Stimulated activated CD8-positive, alpha-beta memory T cell treated with anti-CD3 and anti-CD28 coated beads, Interleukin-12 subunit alpha, Interleukin-12 subunit beta, amount 100 ng/mL, for 1 hour (primary cell): Measurements from ENCODE around the gene CALCB.

Experiments used
- DNase-seq: peaks from one replicate; pipeline ENCODE4 v3.0.0-alpha.2; 2020; ENCODE audit warnings: low read depth

The CALCB gene

DNA sequence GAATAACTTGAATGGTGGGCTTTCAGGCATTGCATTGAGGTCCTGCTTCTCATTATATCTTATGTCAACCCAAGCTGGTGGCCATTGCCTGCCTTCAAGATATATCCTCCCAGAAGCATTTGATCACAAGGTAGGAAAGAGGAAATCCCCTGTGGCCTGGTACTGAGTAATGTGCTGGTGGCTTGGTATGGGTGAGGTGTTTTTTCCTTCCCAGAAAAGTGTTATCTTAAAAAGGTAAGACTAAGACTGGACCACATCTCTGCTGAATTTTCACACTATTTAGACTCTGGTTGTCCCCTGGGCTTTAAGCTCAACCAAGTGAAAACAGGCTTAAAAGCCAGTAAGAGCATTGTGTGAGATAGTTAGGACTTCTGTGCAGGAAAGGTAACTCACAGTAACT lies 45.0 kb downstream of the CALCB start:
- no peak for DNase-seq

DNA sequence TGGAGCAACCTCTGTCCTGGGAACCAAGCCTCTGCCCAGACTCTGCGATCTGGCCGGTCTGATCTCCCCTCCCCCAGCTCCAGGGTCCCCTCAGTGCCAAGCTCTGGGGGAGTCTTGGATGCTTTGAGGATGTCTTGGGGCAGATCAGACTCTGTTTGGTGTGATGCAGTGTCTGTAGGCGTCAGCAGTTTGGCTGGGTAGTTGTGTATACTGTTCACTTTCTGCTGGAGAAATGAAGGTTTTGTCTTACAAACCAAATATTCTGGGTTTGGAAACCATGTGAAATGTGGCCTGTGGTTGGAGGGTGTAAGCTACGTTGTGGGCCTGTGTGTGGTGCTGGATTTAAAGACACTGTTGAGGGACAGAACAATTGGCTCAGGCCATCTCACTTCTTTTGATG lies 46.0 kb downstream of the CALCB start:
- no peak for DNase-seq

DNA sequence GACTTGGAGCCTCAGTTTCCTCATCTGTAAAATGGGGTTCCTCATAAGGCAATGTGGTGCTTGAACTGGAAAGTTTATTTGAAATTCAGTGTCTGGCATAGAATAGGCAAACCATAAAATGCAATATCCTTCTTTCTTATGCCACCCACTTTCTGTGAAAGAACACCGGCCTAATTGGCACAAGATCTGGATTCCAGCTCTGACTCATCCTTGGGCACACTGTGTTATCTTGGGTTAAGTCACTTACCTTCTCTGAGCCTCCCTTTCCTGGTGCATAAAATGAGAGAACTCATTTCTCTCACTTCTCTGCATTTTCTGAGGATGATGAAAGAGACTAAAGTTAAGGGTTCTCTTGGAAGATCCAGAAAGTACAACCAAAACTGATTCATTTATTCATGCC lies 46.4 kb downstream of the CALCB start:
- no peak for DNase-seq

DNA sequence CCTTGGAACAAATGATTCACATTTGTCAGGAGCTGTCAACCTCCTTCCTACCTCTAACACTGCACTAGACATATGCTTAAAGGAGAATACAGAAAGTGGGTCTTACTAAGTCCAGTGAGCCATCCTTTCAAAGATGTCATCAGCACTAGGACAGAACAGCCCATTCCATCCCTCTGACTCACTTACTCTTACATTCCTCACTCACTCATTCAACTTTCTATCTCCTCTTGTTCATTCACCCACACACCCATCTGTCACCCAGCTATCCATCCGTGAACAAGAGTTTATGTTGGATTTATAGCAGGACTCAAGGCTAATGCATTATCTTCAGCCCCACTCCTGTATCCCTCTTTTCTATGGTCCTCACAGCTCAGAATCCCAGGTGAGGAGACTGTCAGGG lies 50.5 kb downstream of the CALCB start:
- DNase-seq, result no peak

DNA sequence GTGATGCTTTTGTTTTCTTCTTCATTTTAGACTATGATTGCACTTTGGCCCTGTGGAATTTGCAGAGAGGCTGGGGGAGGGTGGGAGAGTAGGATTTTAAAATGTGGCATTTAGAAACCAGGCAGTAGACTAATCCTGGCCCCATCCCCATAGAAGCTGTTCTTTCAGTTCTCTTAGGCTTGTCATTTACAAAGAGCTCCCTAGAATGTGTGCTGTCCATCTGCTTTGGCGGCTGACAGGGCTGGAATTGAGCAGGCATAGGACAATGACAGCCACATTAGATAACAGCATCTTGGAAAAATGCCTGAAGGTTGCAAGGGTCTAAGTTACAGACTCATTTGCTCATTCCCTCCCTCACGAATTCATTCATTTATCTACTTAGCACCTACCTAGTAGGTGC lies 51.1 kb downstream of the CALCB start:
- DNase-seq, result no peak

DNA sequence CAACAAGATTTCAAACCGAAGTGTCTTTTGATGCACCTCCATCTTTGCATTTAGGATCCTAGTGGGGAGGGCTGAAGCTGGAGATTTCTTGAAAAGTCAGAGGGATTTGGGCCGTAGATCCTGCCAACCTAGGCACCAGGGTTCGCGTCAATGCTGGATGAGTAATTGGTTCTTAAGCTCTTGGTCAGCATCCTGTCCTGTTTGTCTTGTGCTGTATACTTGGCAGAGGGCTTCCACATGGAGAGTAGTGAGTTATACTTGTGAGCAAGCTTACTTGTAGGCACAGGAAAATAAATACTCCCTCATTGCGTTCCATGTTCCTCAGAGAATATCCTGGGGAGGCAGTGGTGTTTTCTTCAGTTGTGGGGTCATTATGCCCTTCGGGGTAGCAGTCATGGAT lies 53.9 kb downstream of the CALCB start:
- DNase-seq, result no peak
